Fibroblast of villous mesenchyme (primary cell): ENCODE measurements around the gene RAB26. TPM values are rescaled to one million over a fixed set of nuclear protein-coding genes. Genes with fewer than 3 reads are reported as not detected.

Experiments used
- DNase-seq: peaks from one replicate; pipeline ENCODE4 v3.0.0-alpha.2; 2010; ENCODE audit warnings: low read depth
- H3K4me3 ChIP-seq: 2 replicates; pipeline ENCODE4 v1.5.1; 2011; ENCODE audit warnings: low read depth, mild to moderate bottlenecking, low read length
- total RNA-seq: library from RNA; depleted of rRNA; stranded (reverse); fragments of >200 nt; gene quantifications from 2 replicates; pipeline ENCODE4 v1.2.3, GENCODE V29; 2012
- TF ChIP-seq, protein P1 (sequence below): IDR thresholded peaks from 2 replicates; pipeline ENCODE4 v1.5.1; 2012; ENCODE audit warnings: low read depth, mild to moderate bottlenecking, low read length; ENCODE audit not compliant: insufficient read depth

Gene RAB26
- total RNA-seq, 1 donor: 1.3 TPM

DNA sequence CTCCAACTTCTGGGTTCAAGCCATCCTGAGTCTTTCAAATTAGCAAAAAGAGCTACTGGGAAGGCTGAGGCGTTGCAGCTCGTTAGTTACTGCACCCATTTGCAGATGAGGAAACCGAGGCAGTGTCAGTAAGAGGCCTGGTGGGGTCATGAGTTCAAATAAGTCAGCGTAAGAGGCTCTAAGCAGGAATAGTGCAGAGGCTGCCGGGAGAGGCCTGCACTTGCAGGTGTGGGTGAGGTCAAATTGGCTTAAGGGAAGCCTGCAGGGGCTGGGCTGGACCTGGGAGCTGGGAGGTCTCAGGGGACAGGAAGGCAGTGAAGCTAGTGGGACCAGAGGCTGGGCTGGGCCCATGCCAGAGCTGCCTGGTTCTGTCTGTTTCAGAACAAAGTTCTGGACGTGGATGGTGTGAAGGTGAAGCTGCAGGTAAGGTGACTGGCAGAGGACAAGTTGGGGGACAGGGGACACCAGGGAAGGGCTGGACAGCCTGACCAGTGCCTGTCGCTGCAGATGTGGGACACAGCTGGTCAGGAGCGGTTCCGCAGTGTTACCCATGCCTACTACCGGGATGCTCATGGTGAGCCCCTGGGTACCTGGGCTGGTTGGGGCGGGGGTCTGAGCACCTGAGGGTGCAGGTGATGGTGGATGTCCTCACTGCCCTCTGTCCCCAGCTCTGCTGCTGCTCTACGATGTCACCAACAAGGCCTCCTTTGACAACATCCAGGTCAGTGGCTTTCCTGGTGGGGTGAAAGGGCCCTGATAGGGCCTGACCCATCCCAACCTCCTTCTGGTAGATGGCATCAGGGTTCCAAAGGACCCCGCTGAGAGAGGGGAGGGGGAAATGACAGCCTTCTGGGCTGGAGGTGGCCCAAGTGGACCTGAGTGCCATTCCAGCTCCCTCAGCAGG lies 3.0 kb downstream of the RAB26 start:
- peak overlapping the region; percentile 5 for H3K4me3 ChIP-seq
- no peak for DNase-seq
- TF ChIP-seq, protein P1, sequence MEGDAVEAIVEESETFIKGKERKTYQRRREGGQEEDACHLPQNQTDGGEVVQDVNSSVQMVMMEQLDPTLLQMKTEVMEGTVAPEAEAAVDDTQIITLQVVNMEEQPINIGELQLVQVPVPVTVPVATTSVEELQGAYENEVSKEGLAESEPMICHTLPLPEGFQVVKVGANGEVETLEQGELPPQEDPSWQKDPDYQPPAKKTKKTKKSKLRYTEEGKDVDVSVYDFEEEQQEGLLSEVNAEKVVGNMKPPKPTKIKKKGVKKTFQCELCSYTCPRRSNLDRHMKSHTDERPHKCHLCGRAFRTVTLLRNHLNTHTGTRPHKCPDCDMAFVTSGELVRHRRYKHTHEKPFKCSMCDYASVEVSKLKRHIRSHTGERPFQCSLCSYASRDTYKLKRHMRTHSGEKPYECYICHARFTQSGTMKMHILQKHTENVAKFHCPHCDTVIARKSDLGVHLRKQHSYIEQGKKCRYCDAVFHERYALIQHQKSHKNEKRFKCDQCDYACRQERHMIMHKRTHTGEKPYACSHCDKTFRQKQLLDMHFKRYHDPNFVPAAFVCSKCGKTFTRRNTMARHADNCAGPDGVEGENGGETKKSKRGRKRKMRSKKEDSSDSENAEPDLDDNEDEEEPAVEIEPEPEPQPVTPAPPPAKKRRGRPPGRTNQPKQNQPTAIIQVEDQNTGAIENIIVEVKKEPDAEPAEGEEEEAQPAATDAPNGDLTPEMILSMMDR: no peak

DNA sequence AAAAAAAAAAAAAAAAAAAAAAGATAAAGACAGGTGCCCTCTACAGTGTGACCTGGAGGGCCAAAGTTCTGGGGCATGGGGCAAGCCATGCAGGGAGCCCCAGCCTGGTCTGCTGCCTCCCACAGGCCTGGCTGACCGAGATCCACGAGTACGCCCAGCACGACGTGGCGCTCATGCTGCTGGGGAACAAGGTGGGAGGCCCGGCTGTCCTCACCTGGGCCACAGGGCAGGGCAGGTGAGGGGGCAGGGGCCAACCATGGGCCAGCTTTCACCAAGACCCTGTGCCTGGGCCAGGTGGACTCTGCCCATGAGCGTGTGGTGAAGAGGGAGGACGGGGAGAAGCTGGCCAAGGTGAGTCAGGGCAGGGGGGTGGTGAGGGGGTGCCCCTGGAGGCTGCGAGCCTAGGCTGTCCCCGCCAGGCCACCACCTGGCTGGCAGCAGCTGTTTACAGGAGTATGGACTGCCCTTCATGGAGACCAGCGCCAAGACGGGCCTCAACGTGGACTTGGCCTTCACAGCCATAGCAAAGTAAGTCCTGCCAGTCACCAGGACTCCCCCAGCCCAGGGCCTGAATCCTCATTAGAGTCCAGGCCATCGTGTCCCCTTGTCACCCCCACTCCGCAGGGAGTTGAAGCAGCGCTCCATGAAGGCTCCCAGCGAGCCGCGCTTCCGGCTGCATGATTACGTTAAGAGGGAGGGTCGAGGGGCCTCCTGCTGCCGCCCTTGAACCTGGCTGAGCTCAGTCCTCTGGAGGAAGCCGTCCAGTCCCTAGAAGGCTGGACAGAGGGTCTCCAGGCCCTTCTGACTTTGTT lies 4.5 kb downstream of the RAB26 start:
- DNase-seq: no peak
- H3K4me3 ChIP-seq: peak overlapping the region; percentile 73
- TF ChIP-seq, protein P1: no peak

GRCh38 chr16:2154533-2155090 lies 6.2 kb downstream of the RAB26 start:
- TF ChIP-seq, protein P1: no peak
- DNase-seq: no peak
- H3K4me3 ChIP-seq: peak overlapping the region; percentile 73

GRCh38 chr16:2155091-2155950 lies 6.9 kb downstream of the RAB26 start, which contains the start of gene TRAF7:
Gene TRAF7 (plus strand): TSS chr16:2155782. CDS start chr16:2163921, 8,139 bp downstream.
- TF ChIP-seq, protein P1: no peak
- H3K4me3 ChIP-seq: peak within 1 kb of the TSS; percentile 90
- peak; percentile 100 for DNase-seq

DNA sequence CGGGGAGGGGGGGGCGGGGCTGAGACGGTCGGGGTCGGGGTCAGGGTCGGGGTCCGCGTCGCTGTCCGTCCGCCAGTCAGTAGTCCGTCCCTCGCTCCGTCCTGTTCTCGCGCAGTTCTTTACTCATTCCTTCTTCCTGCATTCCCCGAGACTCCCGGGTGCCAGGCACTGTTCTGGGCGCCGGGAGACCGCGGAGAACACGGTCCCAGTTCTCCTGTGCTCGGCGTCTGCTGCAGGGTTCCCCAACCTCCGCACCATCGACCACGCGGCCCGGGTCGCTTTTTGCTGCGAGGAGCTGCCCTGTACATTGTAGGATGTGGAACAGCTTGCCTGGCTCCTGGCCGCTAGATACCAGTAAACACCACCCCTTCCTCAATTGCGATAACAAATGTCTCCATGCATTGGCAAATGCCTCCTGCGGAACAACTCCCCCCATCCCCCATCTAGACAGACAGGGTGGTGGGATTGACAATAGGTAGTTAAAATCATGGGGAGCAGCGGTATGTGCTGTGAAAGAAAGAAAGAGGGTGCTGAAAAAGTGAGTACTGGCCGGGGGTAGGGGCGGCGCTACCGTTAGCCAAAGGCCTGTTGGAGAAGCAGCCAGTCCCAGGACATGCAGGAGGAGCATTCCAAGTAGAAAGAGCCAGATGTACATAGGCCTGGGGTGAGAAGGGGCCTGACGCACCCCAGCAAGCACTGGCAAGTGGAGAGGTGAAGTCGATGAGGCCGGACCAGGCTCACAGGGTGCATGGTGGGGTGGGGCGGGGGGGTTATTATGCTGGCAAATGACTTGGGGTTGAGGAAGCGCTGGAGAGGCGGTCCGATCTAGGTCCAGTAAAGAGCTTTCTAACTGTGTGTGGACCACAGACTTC lies 7.8 kb downstream of the RAB26 start:
- H3K4me3 ChIP-seq: peak overlapping the region; percentile 90
- TF ChIP-seq, protein P1: no peak
- peak; percentile 80 for DNase-seq
